Measurements from ENCODE around the gene TMEM259.

The TMEM259 gene

DNA sequence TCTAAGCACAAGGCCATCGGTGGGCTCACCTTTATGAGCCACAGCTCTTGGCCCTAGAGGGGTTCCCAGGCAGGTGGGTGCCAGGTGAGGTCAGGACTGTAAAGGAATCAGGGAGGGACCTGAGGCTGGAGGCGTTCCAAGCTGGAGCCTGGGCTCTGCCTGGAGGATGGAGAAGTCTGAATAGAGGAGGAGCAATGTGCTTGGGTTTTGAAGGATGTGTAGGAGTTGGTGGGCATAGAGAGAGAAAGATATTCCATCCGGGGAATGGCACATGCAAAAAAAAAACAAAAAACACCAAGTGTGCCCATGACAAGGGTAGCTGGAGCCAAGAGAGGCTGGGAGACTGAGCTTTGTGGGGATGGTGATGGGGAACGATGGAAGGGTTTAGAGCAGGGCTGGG is 18.3 kb downstream of the TMEM259 start:
- DNase-seq (ENCODE audit: low read depth) = no peak

DNA sequence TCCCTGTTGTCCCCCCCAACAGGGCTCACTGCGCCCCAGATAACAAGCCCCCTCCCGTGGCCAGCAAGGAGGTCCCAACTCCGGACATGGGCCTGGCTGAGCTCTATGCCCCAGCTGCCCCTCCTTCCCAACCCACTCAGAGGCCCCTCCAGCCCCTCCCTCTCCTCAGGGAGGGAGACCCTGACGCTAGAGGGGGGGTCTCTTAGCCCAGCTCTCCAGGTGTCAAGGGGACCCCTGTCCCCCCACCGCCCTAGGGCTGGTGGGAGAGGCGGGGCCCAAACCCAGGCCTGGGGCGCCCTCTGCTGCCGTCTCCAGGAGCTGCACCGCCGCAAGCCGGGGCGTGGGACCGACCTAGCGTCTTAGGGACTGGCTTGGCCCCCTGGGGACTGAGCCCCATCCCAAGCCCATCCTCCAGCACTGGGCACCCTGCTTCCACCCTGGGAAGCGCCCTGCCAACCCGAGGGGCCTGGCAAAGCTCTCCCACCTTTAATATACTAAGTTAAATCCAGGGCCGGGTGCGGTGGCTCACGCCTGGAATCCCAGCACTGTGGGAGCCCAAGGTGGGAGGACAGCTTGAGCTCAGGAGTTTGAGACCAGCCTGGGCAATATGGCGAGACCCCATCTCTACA is 19.3 kb downstream of the TMEM259 start:
- DNase-seq (ENCODE audit: low read depth) = peak; percentile 59

DNA sequence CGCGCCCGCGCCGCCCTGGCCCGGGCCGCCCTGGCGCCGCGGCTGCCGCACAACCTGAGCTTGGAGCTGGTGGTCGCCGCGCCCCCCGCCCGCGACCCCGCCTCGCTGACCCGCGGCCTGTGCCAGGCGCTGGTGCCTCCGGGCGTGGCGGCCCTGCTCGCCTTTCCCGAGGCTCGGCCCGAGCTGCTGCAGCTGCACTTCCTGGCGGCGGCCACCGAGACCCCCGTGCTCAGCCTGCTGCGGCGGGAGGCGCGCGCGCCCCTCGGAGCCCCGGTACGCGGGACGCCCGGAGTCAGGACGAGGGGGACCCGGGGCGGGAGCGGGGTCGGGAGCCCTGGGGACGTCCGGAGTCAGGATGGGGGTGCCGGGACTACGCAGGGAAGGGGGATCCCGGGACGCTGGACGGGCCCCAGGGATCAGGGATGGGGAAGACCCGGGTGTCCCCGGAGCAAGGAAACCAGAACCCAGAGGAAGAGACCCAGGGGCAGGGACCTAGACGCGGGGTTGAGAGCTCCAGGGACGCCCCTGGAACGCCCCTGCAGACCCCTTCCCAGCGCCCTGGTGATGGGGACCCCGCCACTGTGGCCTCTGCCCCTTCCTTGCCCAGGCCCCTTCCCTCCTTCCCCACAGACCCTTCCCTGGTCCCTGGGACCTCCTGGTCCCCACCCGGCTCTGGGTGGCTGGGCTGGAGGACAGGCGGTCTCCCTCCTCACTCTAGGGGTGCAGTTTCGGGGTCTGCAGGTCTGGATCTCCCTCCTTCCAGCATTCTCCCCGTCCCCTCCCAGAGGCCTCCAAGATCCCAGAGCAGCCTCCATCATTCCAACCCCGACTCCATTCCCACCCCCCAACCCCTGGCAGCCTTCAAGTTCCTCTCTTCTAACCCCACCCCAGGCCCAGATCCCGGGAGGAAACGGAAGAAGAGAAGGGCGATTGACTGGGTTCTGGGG is 20.1 kb downstream of the TMEM259 start:
- DNase-seq (ENCODE audit: low read depth) = no peak

DNA sequence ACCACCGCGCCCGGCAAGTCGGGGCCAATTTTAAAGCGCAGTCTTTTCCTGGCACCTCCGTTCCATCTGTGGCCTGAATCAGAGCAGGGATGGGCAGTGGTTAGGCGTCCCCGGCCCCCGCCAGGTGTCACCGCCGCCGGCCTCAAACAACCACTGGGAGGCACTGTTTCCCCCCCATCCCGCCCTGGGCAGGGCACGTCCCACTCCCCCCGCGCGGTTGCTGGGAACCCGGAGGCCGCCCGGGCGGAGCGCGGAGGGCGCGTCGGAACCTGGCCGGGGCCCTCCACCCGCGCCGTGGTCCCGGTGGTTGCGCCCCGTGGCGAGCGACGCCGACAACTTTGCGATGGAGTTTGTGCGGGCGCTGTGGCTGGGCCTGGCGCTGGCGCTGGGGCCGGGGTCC is 20.8 kb downstream of the TMEM259 start, which contains the start of gene GRIN3B:
Gene GRIN3B (plus strand): TSS at position 325 of the 400 bp plus-strand sequence. CDS start 19 bp downstream, at position 344.
- peak; percentile 55 for DNase-seq (ENCODE audit: low read depth)

DNA sequence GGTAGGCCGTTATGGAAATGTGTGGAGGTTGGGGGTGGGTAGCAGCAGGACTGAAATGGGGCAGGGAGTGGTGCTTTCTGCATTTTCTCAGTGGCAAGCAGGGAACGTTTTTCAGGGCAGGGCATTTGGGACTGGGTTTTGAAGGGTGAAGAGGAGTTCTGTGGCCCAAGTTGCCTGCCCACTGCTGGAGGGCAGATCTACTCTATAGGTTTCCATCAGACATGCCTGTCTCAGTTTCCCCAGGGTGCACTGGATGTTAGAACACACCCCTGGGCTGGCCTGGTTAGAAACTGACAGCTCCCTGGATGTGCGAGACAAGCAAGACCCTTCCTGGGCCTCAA is 21.6 kb downstream of the TMEM259 start:
- DNase-seq (ENCODE audit: low read depth) = no peak

DNA sequence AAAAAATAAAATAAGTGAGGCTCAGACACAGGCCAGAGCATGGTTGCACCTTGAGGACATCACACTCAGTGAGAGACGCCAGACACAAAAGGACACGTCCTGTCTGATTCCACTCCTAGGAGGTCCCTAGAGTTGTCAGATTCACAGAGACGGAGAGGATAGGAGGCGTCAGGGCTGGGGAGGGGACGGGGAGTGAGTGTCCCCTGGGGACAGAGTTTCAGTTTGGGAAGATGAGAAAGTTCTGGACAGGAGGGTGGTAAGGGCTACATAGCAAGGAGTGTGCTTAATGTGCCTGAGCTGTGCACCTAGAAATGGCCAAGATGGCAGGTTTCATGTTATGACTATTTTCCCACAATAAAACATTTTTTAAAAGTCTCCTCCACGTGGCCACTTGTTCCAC is 22.9 kb downstream of the TMEM259 start:
- DNase-seq (ENCODE audit: low read depth) = no peak

DNA sequence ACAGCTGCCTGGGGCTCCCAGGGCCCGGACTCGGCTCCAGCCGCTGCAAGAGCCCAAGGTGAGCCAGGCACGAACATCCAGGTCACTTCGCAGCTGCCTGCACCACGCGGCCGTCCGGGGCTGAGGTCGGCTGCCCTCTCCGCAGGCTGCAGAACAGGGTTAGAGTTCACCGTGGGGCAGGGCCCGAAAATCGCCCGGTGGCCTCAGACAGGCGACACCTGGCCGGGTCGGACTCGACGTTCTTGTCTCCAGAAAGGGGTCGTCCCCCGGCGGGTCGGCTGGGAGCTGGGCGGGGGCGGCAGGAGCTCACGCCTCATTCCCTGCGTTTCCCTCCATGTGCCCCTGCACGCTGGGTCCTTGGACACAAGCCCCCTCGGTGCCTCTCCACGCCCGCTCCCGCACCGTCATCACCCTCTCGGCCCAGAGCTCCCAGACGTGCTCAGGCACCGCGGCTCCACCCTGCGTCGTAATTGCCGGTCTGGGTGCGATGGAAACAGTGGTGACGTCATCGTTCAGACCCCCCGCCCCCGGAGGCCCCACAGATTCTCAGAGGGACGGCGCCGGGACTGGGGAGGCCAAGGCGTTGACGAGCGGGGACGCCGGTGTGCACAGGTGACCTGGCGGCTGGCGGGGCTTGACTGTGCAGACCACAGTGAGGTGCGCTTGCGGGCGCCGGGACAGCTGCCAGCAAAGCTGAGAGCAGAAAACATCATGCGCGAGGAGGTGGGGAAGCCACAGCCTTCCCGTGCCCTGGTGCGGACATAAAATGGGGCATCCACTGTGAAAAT is 24.7 kb downstream of the TMEM259 start:
- DNase-seq (ENCODE audit: low read depth) = peak; percentile 64

DNA sequence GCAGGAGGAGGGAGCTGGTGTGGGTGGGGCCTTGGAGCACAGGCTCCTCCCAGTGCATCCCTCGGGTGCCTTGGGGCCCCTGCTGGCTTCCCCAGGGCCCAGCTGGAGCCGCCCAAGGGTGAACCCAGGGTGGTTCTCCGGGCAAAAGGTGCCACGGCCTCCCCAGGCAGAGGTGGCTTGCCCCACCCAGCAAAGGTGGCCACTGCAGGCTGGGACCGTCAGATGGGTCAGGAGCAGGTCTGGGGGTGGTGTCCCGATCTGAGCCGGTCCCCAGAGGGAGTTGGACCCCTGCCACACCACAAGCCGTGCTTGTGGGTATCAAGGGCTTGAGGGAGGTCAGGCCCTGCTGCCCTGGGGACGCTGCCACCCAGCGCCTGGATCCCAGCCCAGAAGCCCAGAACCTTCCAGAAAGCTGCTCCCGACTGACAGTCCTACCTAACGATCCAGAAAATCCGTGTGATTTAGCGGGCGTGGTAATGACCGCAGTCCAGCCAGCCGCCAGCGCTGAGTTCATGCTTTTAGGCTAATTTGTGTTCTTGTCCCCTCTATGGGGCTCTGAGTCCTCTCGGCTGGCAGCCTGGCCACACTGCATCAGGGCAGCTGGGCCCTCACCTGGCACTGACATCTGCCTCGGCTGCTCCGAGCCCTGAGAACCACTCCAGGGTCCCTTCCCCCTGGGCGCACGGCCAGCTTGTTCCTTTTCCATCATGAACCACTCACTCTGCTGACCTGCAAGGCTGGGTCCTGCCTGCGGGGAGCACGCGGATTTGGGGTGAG is 25.7 kb downstream of the TMEM259 start:
- DNase-seq (ENCODE audit: low read depth) = no peak

DNA sequence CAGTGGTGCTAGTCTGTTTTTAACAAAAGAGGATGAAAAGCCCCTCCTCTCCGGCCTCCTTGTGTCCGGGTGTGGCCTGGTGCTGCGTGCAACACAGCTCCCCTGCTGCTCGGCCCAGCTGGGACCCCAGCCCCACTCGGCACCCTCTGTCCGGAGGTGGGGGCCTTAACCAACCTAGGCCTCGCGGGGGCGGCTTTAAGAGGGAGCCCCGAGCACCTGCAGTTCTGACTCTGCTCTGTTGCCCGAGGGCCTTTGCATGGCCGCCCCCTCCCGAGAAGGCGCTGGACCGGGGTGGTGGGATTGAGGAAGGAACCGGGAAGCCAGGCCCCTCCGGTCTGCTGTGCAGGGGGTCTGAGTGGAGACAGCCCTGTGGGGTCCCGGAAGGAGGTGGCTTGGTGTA is 26.4 kb downstream of the TMEM259 start:
- no peak for DNase-seq (ENCODE audit: low read depth)

DNA sequence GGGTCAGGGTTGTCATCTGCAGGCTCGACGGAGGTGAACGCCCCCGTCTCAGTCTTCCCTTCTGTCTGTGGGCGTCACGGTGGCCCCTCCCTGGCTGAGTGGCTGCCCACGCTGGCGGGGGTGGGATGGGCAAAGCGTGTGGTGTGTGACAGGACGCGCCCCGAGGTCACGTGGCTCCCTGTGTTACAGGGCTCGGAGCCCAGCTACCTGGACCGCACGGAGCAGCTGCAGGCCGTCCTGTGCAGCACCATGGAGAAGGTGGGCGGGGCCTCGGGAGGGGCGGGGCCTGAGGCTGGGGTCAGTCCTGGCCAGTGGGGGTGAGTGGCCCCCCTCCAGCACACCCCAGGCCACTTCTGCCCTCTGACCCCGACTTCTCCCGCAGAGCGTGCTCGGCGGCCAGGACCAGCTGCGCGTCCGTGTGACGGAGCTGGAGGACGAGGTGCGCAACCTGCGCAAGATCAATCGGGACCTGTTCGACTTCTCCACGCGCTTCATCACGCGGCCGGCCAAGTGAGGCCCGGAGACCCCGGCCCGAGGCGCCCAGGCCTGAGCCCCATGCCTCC is 27.0 kb downstream of the TMEM259 start:
- DNase-seq (ENCODE audit: low read depth) = no peak

DNA sequence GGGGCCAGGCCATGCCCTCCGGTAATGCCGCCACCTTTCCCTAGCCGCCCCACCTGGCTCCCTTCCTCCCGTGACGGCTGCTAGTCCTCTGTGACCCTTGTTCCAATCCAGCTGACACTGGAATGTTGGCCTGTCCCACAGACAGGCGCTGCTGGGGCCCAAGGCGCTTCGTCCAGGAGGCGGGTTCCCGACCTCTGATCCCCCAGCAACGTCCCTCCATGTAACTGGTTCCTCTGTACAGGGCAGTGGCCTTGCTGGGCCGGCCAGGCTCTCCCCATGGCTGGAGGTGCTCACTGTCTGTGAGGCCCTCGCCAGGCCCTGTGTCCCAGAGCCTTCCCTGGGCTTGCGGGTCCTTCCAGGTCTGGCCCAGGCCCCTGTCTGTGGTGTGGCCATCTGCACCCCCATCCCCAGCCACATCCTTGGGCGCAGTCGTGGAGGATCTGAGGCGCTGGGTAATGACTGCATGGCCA is 27.5 kb downstream of the TMEM259 start:
- no peak for DNase-seq (ENCODE audit: low read depth)

DNA sequence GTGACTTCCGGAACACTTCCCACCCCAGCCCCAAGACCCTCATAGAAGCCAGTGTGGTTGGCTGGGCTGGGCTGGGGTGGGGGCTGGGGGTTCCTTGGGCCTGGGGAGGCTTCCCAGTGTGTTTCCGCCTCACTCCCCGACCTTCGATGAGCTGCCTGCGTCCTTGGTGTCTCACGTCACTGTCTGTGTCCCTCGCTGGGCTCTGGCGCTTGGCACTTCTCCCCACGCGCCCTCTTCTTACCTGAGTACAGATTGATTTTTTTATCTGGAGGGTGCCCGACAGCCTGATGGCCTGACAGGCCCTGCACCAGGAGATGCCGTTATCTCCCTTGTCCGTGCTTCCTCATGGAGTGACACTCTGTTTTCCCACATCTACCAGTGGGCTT is 28.3 kb downstream of the TMEM259 start:
- no peak for DNase-seq (ENCODE audit: low read depth)

DNA sequence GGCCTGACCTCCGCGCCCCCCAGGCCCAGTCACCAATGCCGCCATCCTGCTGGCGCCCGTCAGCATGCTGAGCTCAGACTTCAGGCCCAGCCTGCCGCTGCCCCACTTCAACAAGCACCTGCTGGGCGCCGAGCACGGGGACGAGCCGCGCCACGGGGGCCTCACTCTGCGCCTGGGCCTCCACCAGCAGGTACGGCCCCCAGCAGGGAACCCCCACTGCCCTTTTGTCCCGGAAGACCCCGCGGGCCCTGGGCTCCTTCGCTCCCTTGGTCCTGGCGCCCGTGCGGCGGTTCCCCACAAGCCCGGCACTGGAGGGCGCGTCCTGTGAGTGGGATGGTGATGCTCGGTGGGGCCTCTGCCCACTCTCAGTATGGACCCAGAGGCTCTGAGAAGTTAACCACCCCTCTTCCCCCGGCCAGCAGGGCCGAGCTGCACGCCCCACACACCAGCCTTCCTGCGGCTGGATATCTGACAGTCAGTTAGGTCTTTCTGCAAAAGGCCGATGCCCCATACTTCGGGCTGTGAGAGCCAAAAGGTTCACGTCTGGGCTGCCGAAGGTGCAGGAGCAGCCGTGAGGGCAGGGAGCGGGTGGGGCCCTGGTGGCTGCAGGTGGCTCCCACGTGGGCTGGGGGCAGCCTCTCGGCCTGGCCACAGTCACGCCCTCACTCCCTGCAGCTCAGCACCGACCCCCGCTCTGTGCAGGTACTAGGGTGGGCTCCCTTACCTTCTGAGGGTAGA is 28.8 kb downstream of the TMEM259 start:
- no peak for DNase-seq (ENCODE audit: low read depth)

DNA sequence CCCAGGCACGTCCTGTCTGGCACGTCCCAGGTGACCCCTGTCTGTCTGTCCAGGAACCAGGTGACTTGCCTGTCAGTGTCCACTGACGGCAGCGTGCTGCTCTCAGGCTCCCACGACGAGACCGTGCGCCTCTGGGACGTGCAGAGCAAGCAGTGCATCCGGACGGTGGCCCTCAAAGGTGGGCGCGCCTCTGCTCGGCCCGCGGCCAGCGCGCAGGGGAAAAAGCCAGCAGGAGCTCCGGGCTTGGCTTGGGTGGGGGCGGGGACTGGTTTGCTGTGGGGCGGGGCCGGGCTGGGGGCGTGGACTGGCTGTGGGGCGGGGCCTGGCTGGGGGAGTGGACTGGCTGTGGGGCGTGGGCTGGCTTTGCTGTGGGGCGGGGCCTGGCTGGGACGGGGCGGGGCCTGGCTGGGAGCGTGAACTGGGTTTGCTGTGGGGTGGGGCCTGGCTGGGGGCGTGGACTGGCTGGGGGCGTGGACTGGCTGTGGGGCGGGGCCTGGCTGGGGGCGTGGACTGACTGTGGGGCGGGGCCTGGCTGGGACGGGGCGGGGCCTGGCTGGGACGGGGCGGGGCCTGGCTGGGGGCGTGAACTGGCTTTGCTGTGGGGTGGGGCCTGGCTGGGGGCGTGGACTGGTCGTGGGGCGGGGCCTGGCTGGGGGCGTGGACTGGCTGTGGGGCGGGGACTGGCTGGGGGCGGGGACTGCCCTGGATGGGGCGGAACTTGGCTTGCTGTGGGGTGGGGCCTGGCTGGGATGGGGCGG is 29.6 kb downstream of the TMEM259 start:
- peak; percentile 51 for DNase-seq (ENCODE audit: low read depth)

DNA sequence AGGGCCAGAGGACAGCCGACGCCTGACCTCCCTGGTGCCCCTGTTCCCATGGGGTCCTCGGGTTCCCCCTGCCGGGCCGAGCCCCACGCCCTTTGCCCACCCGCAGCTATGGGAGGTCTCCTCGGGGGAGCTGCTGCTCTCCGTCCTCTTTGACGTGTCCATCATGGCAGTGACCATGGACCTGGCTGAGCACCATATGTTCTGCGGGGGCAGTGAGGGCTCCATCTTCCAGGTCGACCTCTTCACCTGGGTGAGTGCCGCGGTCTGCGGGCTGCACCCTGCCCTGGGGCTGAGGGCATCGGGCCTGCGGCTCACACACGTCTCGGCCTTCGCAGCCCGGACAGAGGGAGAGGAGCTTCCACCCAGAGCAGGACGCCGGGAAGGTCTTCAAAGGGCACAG is 30.2 kb downstream of the TMEM259 start:
- no peak for DNase-seq (ENCODE audit: low read depth)

DNA sequence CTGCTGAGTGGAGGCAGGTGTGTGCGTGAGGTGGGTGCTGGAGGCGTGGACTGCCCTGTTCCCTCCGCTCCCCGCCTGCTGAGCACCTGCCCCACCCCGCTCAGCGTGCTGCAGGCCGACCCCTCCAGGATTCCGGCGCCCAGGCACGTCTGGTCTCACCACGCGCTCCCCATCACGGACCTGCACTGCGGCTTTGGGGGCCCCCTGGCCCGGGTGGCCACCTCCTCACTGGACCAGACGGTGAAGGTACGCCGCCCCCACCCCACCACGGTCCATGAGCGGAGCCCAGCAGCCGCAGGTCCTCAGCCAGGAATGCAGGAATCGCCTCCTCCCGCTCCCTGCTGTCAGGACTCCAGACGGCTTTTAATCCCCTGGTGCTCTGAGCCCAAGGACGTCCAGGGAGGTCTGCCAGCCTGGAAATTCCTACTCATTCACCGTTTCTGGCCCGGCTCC is 30.8 kb downstream of the TMEM259 start:
- DNase-seq (ENCODE audit: low read depth) = no peak

DNA sequence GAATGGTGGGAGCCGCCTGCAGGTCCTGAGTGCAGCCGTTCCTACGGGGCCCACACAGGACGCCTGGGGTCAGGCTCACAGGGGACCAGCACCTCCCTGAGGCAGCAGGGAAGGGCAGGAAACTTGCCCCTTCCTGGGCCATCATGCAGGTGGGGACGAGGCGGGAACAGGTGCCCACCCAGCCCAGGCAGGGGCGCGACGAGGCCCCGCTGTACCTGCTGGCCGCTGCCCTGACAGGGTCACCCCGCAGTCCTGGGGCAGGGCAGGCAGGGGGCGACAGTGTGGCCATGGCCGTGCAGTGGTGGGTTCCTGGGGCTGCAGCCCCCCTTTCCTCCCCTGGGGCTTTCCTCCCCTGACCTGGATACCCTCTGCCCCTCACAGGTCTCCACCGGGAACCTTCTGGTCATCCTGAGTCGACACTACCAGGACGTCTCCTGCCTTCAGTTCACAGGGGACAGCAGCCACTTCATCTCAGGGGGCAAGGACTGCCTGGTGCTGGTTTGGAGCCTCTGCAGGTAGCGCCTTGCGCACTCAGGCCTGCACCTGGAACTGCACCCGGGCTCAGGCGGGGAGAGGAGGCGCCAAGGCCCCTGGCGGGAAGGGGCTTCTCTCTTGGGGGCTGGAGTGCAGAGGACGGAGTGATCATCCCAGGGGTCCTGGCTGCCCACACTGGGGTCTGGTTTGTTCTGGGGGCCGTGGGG is 31.4 kb downstream of the TMEM259 start:
- DNase-seq (ENCODE audit: low read depth) = no peak

DNA sequence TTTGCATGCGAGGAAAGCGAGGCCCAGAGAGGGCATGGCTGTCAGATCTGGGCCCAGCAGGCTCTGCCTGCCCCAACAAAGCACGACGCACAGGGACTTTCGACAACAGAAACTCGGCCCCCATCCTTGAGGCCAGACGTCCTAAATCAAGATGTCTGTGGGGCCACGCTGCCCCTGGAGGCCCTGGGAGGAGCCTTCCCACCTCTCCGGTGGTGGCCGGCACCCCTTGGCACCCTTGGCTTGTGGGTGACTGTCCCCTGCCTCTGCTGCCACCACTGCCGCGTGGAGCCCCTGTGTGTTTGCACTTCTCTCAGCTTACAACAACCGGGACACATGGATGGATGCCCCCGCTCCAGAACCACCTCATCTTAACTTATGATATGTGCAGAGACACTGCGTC is 32.4 kb downstream of the TMEM259 start:
- no peak for DNase-seq (ENCODE audit: low read depth)

DNA sequence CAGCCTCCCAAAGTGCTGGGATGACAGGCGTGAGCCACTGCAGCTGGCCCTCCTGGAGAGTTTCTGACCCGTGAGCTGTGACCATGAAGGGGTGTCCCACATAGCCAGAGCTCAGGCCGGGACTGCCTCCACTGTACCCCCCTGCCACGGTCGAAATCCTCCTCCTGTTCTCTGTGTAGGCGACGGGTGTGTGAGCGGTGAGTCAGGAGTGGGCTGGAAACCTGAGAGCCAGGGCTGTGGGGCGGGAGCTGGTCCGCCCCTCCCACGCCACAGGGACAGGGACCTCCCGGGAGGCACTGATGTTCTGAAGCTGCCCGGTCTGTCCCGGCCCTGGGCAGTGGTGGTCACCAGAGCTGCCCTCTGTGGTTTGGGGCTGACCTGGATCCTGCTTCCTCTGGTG is 32.8 kb downstream of the TMEM259 start:
- no peak for DNase-seq (ENCODE audit: low read depth)

Data from stimulated activated CD8-positive, alpha-beta memory T cell treated with anti-CD3 and anti-CD28 coated beads, Interleukin-4, amount 100 ng/mL, for 24 hours (primary cell).